MV-4-11 (cell line): ENCODE data around the gene VWA5B1.

Experiments used
- DNase-seq: peaks from one replicate; lab custom pipeline; 2025; lab: John Stamatoyannopoulos, UW

The VWA5B1 gene

GRCh38 chr1:20347699-20348098 lies 57.0 kb downstream of the VWA5B1 start:
- DNase-seq = no peak

- DNase-seq = no peak
Observed at GRCh38 chr1:20348326-20348915, 57.7 kb downstream of the VWA5B1 start.

- DNase-seq = no peak
Observed at GRCh38 chr1:20349561-20349960, 58.9 kb downstream of the VWA5B1 start.

- DNase-seq = no peak
Observed at GRCh38 chr1:20349971-20350370, 59.3 kb downstream of the VWA5B1 start.

GRCh38 chr1:20350421-20350820 lies 59.7 kb downstream of the VWA5B1 start:
- DNase-seq = no peak

- no peak for DNase-seq
Observed at GRCh38 chr1:20351911-20352701, 61.4 kb downstream of the VWA5B1 start.

- no peak for DNase-seq
Observed at GRCh38 chr1:20353836-20354235, 63.2 kb downstream of the VWA5B1 start.

GRCh38 chr1:20354610-20355009 lies 63.9 kb downstream of the VWA5B1 start:
- DNase-seq = no peak

- DNase-seq = no peak
Observed at GRCh38 chr1:20355101-20355827, 64.6 kb downstream of the VWA5B1 start.

- DNase-seq = no peak
Observed at GRCh38 chr1:20355828-20356735, 65.4 kb downstream of the VWA5B1 start.

- DNase-seq = no peak
Observed at GRCh38 chr1:20356850-20357459, 66.3 kb downstream of the VWA5B1 start.

GRCh38 chr1:20357796-20358195 lies 67.1 kb downstream of the VWA5B1 start:
- DNase-seq = no peak

- no peak for DNase-seq
Observed at GRCh38 chr1:20358761-20359263, 68.1 kb downstream of the VWA5B1 start.

GRCh38 chr1:20359451-20360330 lies 69.0 kb downstream of the VWA5B1 start:
- peak; percentile 29 for DNase-seq

- DNase-seq = no peak
Observed at GRCh38 chr1:20361401-20361800, 70.7 kb downstream of the VWA5B1 start.

- no peak for DNase-seq
Observed at GRCh38 chr1:20361805-20362381, 71.2 kb downstream of the VWA5B1 start.

GRCh38 chr1:20362856-20363255 lies 72.2 kb downstream of the VWA5B1 start:
- DNase-seq = no peak

GRCh38 chr1:20365421-20366055 lies 74.9 kb downstream of the VWA5B1 start:
- no peak for DNase-seq

GRCh38 chr1:20366056-20366462 lies 75.4 kb downstream of the VWA5B1 start:
- no peak for DNase-seq
